HepG2 (cell line): Measurements from ENCODE around the gene CCDC117. TPM values are rescaled to one million over a fixed set of nuclear protein-coding genes. Genes with fewer than 3 reads are reported as not detected.

Experiments
- EZH2 ChIP-seq: conservative IDR thresholded peaks from 2 replicates; pipeline ENCODE4 v1.6.1; 2012; ENCODE audit warnings: mild to moderate bottlenecking, low read depth, low read length, moderate library complexity
- SYNCRIP ChIP-seq: fragments of 200-400 bp; formaldehyde crosslinking; IDR thresholded peaks from 2 replicates; pipeline ENCODE4 v1.6.1; 2018; ENCODE audit warnings: mild to moderate bottlenecking, low read depth, low read length; ENCODE audit not compliant: insufficient read depth
- ZNF616 ChIP-seq: sonication (generic); formaldehyde crosslinking; IDR thresholded peaks from 2 replicates; pipeline ENCODE4 v1.5.0; 2020; ENCODE audit warnings: low read depth, mild to moderate bottlenecking, missing genetic modification reagents
- polyA plus RNA-seq, 8 experiments: library from polyadenylated mRNA; depleted of rRNA in 3 of 8; stranded (reverse) in 7 of 8; unstranded in 1 of 8; fragments of >200 nt; fragmentation: Illumina TruSeq in 4 of 8; extraction: Trizol in 4 of 8; gene quantifications; 2 replicates each; pipeline versions ENCODE4 v1.2.1 to v1.2.3, GENCODE V29; 2011 to 2016; ENCODE audit warnings: low read depth in 4 of 8, missing spikeins in 1 of 8, mixed read lengths in 1 of 8; ENCODE audit not compliant: insufficient read depth in 1 of 8
- total RNA-seq, 5 experiments: library from RNA; depleted of rRNA; stranded (reverse); fragments of >200 nt; fragmentation: Illumina TruSeq; extraction: Trizol; gene quantifications; 2 replicates each; pipeline ENCODE4 v1.2.3, GENCODE V29; 2016; ENCODE audit warnings: low read depth in 1 of 5
- TF ChIP-seq, protein P1 (sequence below): IDR thresholded peaks from 2 replicates; pipeline ENCODE4 v1.6.1; 2018; ENCODE audit warnings: missing genetic modification reagents
- TF ChIP-seq, protein P2 (sequence below): sonication (generic); formaldehyde crosslinking; IDR thresholded peaks from 2 replicates; pipeline ENCODE4 v1.4.0; 2020; ENCODE audit warnings: missing genetic modification reagents
- TF ChIP-seq, protein P3 (sequence below): sonication (generic); formaldehyde crosslinking; IDR thresholded peaks from 2 replicates; pipeline ENCODE4 v1.4.0; 2020; ENCODE audit warnings: low read depth, missing genetic modification reagents
- TF ChIP-seq, protein P4 (sequence below): sonication (generic); formaldehyde crosslinking; IDR thresholded peaks from 2 replicates; pipeline ENCODE4 v1.4.0; 2020; ENCODE audit warnings: missing genetic modification reagents
- TF ChIP-seq, protein P5 (sequence below): sonication (generic); formaldehyde crosslinking; IDR thresholded peaks from 2 replicates; pipeline ENCODE4 v1.8.0; 2022; ENCODE audit warnings: mild to moderate bottlenecking, missing genetic modification reagents; ENCODE audit not compliant: insufficient replicate concordance
- TF ChIP-seq, protein P6 (sequence below): sonication (generic); formaldehyde crosslinking; IDR thresholded peaks from 2 replicates; pipeline ENCODE4 v1.5.1; 2020; ENCODE audit warnings: mild to moderate bottlenecking, moderate library complexity, missing genetic modification reagents
- TF ChIP-seq, protein P7 (sequence below): IDR thresholded peaks from 2 replicates; pipeline ENCODE4 v1.6.1; 2016; ENCODE audit warnings: mild to moderate bottlenecking

Gene CCDC117
- total and polyA plus RNA-seq, 2 of the 13 experiments (the other 11 are each of a cell fraction or from before 2014, with no cell fraction given), result 12.6 to 34.2 TPM

DNA sequence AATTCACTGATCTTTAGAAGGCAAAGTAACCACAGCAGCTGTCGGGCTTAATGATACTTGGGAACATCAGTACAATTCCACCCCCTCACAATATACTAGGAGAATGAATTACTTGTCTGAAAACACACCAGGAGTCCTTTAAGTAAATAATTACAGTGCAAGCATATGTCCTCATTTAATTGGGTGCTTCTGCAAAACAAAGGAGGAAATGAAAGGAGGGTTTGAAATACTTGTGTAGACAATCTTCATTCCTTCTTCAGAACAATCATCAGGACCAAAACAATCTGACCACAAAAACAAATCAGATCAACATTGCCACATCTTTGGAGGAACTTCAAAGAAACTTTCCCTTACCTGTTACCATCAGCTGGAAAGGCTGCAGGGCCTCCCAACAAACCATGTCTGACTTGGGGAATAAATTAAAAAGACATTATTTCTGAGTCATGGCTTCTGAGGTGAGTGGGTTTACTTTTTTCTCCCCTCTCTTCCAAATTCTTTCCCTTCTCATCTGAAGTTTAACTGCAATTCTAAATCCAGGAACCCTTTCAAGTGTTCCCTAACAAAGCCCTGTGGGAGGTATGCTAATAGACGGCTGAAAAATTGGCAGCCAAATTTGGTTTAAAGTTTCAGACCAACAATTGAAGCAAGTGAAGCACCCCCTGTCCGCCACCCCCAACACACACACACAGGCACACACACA lies 12.5 kb upstream of the CCDC117 start (continued):
- TF ChIP-seq, protein P1, sequence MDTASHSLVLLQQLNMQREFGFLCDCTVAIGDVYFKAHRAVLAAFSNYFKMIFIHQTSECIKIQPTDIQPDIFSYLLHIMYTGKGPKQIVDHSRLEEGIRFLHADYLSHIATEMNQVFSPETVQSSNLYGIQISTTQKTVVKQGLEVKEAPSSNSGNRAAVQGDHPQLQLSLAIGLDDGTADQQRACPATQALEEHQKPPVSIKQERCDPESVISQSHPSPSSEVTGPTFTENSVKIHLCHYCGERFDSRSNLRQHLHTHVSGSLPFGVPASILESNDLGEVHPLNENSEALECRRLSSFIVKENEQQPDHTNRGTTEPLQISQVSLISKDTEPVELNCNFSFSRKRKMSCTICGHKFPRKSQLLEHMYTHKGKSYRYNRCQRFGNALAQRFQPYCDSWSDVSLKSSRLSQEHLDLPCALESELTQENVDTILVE (CRISPR knock-in tag), result no peak
- TF ChIP-seq EZH2 (no peak), ZNF616 (CRISPR knock-in tag) (no peak), SYNCRIP (no peak)
- TF ChIP-seq, protein P2, sequence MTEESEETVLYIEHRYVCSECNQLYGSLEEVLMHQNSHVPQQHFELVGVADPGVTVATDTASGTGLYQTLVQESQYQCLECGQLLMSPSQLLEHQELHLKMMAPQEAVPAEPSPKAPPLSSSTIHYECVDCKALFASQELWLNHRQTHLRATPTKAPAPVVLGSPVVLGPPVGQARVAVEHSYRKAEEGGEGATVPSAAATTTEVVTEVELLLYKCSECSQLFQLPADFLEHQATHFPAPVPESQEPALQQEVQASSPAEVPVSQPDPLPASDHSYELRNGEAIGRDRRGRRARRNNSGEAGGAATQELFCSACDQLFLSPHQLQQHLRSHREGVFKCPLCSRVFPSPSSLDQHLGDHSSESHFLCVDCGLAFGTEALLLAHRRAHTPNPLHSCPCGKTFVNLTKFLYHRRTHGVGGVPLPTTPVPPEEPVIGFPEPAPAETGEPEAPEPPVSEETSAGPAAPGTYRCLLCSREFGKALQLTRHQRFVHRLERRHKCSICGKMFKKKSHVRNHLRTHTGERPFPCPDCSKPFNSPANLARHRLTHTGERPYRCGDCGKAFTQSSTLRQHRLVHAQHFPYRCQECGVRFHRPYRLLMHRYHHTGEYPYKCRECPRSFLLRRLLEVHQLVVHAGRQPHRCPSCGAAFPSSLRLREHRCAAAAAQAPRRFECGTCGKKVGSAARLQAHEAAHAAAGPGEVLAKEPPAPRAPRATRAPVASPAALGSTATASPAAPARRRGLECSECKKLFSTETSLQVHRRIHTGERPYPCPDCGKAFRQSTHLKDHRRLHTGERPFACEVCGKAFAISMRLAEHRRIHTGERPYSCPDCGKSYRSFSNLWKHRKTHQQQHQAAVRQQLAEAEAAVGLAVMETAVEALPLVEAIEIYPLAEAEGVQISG (CRISPR knock-in tag), result no peak
- TF ChIP-seq, protein P3, sequence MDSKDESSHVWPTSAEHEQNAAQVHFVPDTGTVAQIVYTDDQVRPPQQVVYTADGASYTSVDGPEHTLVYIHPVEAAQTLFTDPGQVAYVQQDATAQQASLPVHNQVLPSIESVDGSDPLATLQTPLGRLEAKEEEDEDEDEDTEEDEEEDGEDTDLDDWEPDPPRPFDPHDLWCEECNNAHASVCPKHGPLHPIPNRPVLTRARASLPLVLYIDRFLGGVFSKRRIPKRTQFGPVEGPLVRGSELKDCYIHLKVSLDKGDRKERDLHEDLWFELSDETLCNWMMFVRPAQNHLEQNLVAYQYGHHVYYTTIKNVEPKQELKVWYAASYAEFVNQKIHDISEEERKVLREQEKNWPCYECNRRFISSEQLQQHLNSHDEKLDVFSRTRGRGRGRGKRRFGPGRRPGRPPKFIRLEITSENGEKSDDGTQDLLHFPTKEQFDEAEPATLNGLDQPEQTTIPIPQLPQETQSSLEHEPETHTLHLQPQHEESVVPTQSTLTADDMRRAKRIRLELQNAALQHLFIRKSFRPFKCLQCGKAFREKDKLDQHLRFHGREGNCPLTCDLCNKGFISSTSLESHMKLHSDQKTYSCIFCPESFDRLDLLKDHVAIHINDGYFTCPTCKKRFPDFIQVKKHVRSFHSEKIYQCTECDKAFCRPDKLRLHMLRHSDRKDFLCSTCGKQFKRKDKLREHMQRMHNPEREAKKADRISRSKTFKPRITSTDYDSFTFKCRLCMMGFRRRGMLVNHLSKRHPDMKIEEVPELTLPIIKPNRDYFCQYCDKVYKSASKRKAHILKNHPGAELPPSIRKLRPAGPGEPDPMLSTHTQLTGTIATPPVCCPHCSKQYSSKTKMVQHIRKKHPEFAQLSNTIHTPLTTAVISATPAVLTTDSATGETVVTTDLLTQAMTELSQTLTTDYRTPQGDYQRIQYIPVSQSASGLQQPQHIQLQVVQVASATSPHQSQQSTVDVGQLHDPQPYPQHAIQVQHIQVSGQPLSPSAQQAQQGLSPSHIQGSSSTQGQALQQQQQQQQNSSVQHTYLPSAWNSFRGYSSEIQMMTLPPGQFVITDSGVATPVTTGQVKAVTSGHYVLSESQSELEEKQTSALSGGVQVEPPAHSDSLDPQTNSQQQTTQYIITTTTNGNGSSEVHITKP, result no peak
- TF ChIP-seq, protein P4, sequence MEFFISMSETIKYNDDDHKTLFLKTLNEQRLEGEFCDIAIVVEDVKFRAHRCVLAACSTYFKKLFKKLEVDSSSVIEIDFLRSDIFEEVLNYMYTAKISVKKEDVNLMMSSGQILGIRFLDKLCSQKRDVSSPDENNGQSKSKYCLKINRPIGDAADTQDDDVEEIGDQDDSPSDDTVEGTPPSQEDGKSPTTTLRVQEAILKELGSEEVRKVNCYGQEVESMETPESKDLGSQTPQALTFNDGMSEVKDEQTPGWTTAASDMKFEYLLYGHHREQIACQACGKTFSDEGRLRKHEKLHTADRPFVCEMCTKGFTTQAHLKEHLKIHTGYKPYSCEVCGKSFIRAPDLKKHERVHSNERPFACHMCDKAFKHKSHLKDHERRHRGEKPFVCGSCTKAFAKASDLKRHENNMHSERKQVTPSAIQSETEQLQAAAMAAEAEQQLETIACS, result no peak
- TF ChIP-seq, protein P5, sequence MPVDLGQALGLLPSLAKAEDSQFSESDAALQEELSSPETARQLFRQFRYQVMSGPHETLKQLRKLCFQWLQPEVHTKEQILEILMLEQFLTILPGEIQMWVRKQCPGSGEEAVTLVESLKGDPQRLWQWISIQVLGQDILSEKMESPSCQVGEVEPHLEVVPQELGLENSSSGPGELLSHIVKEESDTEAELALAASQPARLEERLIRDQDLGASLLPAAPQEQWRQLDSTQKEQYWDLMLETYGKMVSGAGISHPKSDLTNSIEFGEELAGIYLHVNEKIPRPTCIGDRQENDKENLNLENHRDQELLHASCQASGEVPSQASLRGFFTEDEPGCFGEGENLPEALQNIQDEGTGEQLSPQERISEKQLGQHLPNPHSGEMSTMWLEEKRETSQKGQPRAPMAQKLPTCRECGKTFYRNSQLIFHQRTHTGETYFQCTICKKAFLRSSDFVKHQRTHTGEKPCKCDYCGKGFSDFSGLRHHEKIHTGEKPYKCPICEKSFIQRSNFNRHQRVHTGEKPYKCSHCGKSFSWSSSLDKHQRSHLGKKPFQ, result no peak
- TF ChIP-seq, protein P6, sequence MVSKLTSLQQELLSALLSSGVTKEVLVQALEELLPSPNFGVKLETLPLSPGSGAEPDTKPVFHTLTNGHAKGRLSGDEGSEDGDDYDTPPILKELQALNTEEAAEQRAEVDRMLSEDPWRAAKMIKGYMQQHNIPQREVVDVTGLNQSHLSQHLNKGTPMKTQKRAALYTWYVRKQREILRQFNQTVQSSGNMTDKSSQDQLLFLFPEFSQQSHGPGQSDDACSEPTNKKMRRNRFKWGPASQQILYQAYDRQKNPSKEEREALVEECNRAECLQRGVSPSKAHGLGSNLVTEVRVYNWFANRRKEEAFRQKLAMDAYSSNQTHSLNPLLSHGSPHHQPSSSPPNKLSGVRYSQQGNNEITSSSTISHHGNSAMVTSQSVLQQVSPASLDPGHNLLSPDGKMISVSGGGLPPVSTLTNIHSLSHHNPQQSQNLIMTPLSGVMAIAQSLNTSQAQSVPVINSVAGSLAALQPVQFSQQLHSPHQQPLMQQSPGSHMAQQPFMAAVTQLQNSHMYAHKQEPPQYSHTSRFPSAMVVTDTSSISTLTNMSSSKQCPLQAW, result no peak
- TF ChIP-seq, protein P7, sequence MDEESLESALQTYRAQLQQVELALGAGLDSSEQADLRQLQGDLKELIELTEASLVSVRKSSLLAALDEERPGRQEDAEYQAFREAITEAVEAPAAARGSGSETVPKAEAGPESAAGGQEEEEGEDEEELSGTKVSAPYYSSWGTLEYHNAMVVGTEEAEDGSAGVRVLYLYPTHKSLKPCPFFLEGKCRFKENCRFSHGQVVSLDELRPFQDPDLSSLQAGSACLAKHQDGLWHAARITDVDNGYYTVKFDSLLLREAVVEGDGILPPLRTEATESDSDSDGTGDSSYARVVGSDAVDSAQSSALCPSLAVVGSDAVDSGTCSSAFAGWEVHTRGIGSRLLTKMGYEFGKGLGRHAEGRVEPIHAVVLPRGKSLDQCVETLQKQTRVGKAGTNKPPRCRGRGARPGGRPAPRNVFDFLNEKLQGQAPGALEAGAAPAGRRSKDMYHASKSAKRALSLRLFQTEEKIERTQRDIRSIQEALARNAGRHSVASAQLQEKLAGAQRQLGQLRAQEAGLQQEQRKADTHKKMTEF (CRISPR knock-in tag), result peak; percentile 58
